Endothelial cell of umbilical vein (primary cell): ENCODE measurements around the gene LYRM7. TPM values are rescaled to one million over a fixed set of nuclear protein-coding genes. Genes with fewer than 3 reads are reported as not detected.

Source experiments
- BruUV-seq: library from RNA; stranded (reverse); fragments of 400-500 nt; replicated peaks from 2 replicates; lab custom pipeline; 2021; lab: Mats Ljungman, UMichigan
- CTCF ChIA-PET: fragments of 300-600, 350-600 bp; sonication (Branson Sonifier 250); formaldehyde crosslinking; loops from one replicate; lab custom pipeline; 2021; ENCODE audit warnings: antibody characterized with exemption, inconsistent platforms; lab: Charles Lee
- POLR2A ChIA-PET: fragments of 300-600, 350-600 bp; sonication (Branson Sonifier 250); formaldehyde crosslinking; loops from one replicate; lab custom pipeline; 2021; ENCODE audit warnings: antibody characterized with exemption, inconsistent platforms; lab: Charles Lee
- DNase-seq: peaks from one replicate; pipeline ENCODE4 v3.0.0-alpha.2; 2011; ENCODE audit warnings: low read depth, low spot score
- FAIRE-seq: peaks from 2 replicates; lab custom pipeline; 2011; peaks lifted over from hg19 to GRCh38; lab: Jason Lieb, UNC
- H2AFZ ChIP-seq: 2 replicates; pipeline ENCODE4 v1.6.0; 2012; ENCODE audit warnings: low read depth, low read length, control low read depth, inconsistent platforms
- H3K27ac ChIP-seq: 2 replicates; pipeline ENCODE4 v1.5.1; 2011; ENCODE audit warnings: low read depth, mild to moderate bottlenecking, control low read depth, low read length, moderate library complexity; ENCODE audit not compliant: insufficient read depth
- H3K27me3 ChIP-seq, 2 experiments: 2 replicates each; pipeline versions ENCODE4 v1.6.0 to v1.6.1; 2011; ENCODE audit warnings: low read length in 2 of 2, mixed read lengths in 1 of 2; ENCODE audit not compliant: control insufficient read depth in 2 of 2, insufficient read depth in 2 of 2
- H3K36me3 ChIP-seq, 2 experiments: 2 replicates in 1 of 2; 3 replicates in 1 of 2; pipeline ENCODE4 v1.5.1; 2011; ENCODE audit warnings: low read length in 2 of 2, mild to moderate bottlenecking in 1 of 2, moderate library complexity in 1 of 2; ENCODE audit not compliant: control insufficient read depth in 2 of 2, insufficient read depth in 2 of 2; ENCODE audit errors: extremely low read depth in 1 of 2
- H3K4me1 ChIP-seq: 3 replicates; pipeline ENCODE4 v1.5.1; 2011; ENCODE audit warnings: mild to moderate bottlenecking, low read length; ENCODE audit not compliant: control insufficient read depth, insufficient read depth; ENCODE audit errors: extremely low read depth
- H3K4me2 ChIP-seq: 2 replicates; pipeline ENCODE4 v1.6.1; 2011; ENCODE audit warnings: low read length, control low read depth, mixed read lengths; ENCODE audit not compliant: insufficient read depth
- H3K4me3 ChIP-seq, 3 experiments: fragments of 200-600 bp in 1 of 3; sonication (generic), shearing (Covaris generic) in 1 of 3; replicated peaks in 1 of 3; 2 replicates each; pipeline ENCODE4 v1.5.1; 2011 to 2016; ENCODE audit warnings: control low read depth in 3 of 3, low read length in 3 of 3, mild to moderate bottlenecking in 2 of 3, inconsistent platforms in 1 of 3, low read depth in 1 of 3, moderate library complexity in 1 of 3; ENCODE audit not compliant: insufficient read depth in 1 of 3
- H3K79me2 ChIP-seq: 2 replicates; pipeline ENCODE4 v1.6.0; 2012; ENCODE audit warnings: low read length, inconsistent platforms; ENCODE audit not compliant: control insufficient read depth, insufficient read depth
- H3K9ac ChIP-seq: replicated peaks from 2 replicates; pipeline ENCODE3; 2011; ENCODE audit warnings: low read length, control low read depth; ENCODE audit not compliant: insufficient read depth; ENCODE audit errors: extremely low read depth
- H3K9me1 ChIP-seq: replicated peaks from 3 replicates; pipeline ENCODE4 v1.6.0; 2011; ENCODE audit warnings: mild to moderate bottlenecking, low read length; ENCODE audit not compliant: control insufficient read depth, insufficient read depth; ENCODE audit errors: extremely low read depth
- H3K9me3 ChIP-seq: replicated peaks from 2 replicates; pipeline ENCODE4 v1.5.1; 2012; ENCODE audit warnings: low read length, inconsistent platforms; ENCODE audit not compliant: control insufficient read depth, insufficient read depth
- H4K20me1 ChIP-seq: replicated peaks from 2 replicates; pipeline ENCODE3; 2011; ENCODE audit warnings: mild to moderate bottlenecking, low read length; ENCODE audit not compliant: control insufficient read depth, insufficient read depth; ENCODE audit errors: extremely low read depth
- EZH2 ChIP-seq: IDR thresholded peaks from 2 replicates; pipeline ENCODE4 v1.6.1; 2012; ENCODE audit warnings: borderline replicate concordance, low read depth, mild to moderate bottlenecking, moderate library complexity, low read length, inconsistent platforms; ENCODE audit not compliant: severe bottlenecking
- FOS ChIP-seq: IDR thresholded peaks from 2 replicates; pipeline ENCODE4 v1.6.1; 2011; ENCODE audit warnings: mild to moderate bottlenecking, low read length, moderate library complexity, borderline replicate concordance; ENCODE audit not compliant: insufficient read depth
- GATA2 ChIP-seq: IDR thresholded peaks from 2 replicates; pipeline ENCODE4 v1.7.0; 2011; ENCODE audit warnings: low read depth, mild to moderate bottlenecking, moderate library complexity, mixed read lengths, low read length; ENCODE audit not compliant: insufficient read length, insufficient read depth
- JUN ChIP-seq: IDR thresholded peaks from 2 replicates; pipeline ENCODE4 v1.6.1; 2011; ENCODE audit warnings: borderline replicate concordance, low read depth; ENCODE audit not compliant: insufficient read length, insufficient read depth
- MYC ChIP-seq: IDR thresholded peaks from one replicate; pipeline ENCODE4 v1.6.1; 2011; ENCODE audit warnings: mild to moderate bottlenecking, low read depth, low read length
- POLR2A ChIP-seq: IDR thresholded peaks from 2 replicates; pipeline ENCODE4 v1.6.1; 2012; ENCODE audit warnings: low read depth, mild to moderate bottlenecking, control low read depth, low read length
- POLR2AphosphoS5 ChIP-seq: IDR thresholded peaks from 2 replicates; pipeline ENCODE4 v1.6.1; 2012; ENCODE audit warnings: low read depth, mild to moderate bottlenecking, control low read depth, low read length, moderate library complexity; ENCODE audit not compliant: insufficient read depth
- dilution Hi-C: fragments of 300-500 bp; cut with MboI; formaldehyde crosslinking; loops from one replicate; pipeline ENCODE4 v1.15.0; 2019; ENCODE audit warnings: low sequenced_read_pairs; ENCODE audit not compliant: extremely low pct_ligation_motif_present
- intact Hi-C: fragments of 100-400 bp; cut with micrococcal nuclease; formaldehyde crosslinking; loops from one replicate; pipeline ENCODE4 v1.10.0; 2022
- polyA plus RNA-seq, 4 experiments: library from polyadenylated mRNA; depleted of rRNA in 3 of 4; stranded (reverse) in 3 of 4; unstranded in 1 of 4; fragments of >200 nt; gene quantifications; 2 replicates each; pipeline versions ENCODE4 v1.2.1 to v1.2.3, GENCODE V29; 2011 to 2012; ENCODE audit warnings: missing spikeins in 1 of 4
- total RNA-seq: library from RNA; stranded (reverse); gene quantifications from 2 replicates; pipeline ENCODE4 v1.2.3, GENCODE V29; 2021
- TF ChIP-seq, protein P1 (sequence below): IDR thresholded peaks from 2 replicates; pipeline ENCODE4 v1.6.1; 2011; ENCODE audit not compliant: insufficient read depth, insufficient read length
- TF ChIP-seq, protein P2 (sequence below), 2 donors: IDR thresholded peaks; 1 replicate in 1 of 2; 2 replicates in 1 of 2; pipeline ENCODE4 v1.5.1; 2011; ENCODE audit warnings: low read length in 2 of 2, mild to moderate bottlenecking in 2 of 2, moderate library complexity in 2 of 2, control low read depth in 1 of 2, inconsistent platforms in 1 of 2, low read depth in 1 of 2; ENCODE audit not compliant: insufficient read depth in 1 of 2; ENCODE audit errors: extremely low read depth in 1 of 2

Gene LYRM7
- total and polyA plus RNA-seq, 2 donors (not counting 3 experiments of a cell fraction or from before 2014, with no cell fraction given) = 0.88 to 7.5 TPM

DNA sequence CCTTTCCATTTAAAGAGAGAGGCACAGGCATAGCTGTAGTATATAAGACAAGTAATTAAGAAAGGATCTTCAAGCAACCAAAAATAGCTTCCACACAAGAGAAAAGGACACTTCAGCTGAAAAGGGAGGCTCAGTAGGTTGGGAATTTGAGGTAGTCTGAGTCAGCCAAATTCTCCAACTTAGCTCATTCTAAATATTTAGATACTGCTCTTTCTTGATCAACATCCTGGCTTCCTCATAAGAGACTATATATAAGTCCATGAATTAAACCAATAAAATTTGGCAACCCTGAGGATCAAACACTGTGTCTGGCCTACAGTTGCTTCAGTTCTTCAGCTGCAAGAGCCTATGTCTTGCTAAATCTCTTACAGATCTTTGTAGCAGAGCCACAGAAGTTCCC, 23.5 kb upstream of the LYRM7 start:
- Histone ChIP-seq H3K27me3 (no peaks in the 10 kb centered on the region), H3K4me2 (no peak overlapping the region), H3K9me1 (no peaks in the 10 kb centered on the region), H3K79me2 (no peaks in the 10 kb centered on the region), H3K4me3 (no peak overlapping the region), H3K36me3 (no peaks in the 10 kb centered on the region), H3K9ac (no peak overlapping the region), H3K4me1 (no peaks in the 10 kb centered on the region), H4K20me1 (no peaks in the 10 kb centered on the region), H3K9me3 (no peaks in the 10 kb centered on the region), H2AFZ (no peak overlapping the region), H3K27ac (no peak overlapping the region)
- ChIA-PET POLR2A (no interaction called here), CTCF (interaction anchor here (1.0 kb wide), 1 partner anchor 235 kb away, joined by 3 read pairs; no protein-coding TSS in a partner anchor)
- intact Hi-C loops (no loop called here), dilution Hi-C loops (no loop called here)
- DNase-seq = no peak
- TF ChIP-seq POLR2AphosphoS5 (no peak), MYC (no peak), POLR2A (no peak), FOS (no peak), JUN (no peak), GATA2 (no peak), EZH2 (no peak)
- TF ChIP-seq, protein P1, sequence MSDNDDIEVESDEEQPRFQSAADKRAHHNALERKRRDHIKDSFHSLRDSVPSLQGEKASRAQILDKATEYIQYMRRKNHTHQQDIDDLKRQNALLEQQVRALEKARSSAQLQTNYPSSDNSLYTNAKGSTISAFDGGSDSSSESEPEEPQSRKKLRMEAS = no peak
- TF ChIP-seq, protein P2, sequence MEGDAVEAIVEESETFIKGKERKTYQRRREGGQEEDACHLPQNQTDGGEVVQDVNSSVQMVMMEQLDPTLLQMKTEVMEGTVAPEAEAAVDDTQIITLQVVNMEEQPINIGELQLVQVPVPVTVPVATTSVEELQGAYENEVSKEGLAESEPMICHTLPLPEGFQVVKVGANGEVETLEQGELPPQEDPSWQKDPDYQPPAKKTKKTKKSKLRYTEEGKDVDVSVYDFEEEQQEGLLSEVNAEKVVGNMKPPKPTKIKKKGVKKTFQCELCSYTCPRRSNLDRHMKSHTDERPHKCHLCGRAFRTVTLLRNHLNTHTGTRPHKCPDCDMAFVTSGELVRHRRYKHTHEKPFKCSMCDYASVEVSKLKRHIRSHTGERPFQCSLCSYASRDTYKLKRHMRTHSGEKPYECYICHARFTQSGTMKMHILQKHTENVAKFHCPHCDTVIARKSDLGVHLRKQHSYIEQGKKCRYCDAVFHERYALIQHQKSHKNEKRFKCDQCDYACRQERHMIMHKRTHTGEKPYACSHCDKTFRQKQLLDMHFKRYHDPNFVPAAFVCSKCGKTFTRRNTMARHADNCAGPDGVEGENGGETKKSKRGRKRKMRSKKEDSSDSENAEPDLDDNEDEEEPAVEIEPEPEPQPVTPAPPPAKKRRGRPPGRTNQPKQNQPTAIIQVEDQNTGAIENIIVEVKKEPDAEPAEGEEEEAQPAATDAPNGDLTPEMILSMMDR (IDR thresholded peaks at IDR 0.05; ENCODE audit: extremely low read depth in 1 of 2, insufficient read depth in 1 of 2, low read depth in 1 of 2, low read length in 2 of 2) = no peak
- BruUV-seq = no TSS peak
- no peak for FAIRE-seq
